GM12865 (cell line): ENCODE measurements around the gene CYB5R2.

Source experiments
- DNase-seq: peaks from one replicate; pipeline ENCODE4 v3.0.0; 2010; ENCODE audit warnings: low read depth
- H3K4me3 ChIP-seq: 2 replicates; pipeline ENCODE4 v1.5.1; 2011; ENCODE audit warnings: mild to moderate bottlenecking, low read depth, low read length, control low read depth
- TF ChIP-seq, protein P1 (sequence below): IDR thresholded peaks from 2 replicates; pipeline ENCODE4 v1.5.1; 2011; ENCODE audit warnings: low read length, control low read depth, low read depth, inconsistent platforms; ENCODE audit not compliant: insufficient read depth; ENCODE audit errors: missing control alignments

CYB5R2 gene

DNA sequence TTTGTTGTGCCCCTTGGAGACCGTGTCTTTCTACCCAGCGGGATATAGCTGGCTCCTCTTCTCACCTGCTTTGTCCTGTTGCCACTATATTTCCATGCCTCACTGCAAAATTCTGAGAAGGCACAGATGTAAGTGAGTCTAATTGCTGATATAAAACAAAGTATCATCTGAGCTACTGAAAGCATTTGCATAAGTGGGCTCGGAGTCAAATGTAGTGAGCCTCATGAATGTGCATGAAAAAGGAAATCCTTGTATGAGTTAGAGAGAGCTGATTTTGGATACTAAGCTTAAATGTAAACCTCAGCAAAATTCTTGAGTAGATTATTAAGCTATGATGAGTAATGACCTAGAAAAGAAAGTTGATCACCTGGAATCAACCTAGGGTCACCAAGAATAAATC lies 19.1 kb upstream of the CYB5R2 start:
- no peak for DNase-seq

DNA sequence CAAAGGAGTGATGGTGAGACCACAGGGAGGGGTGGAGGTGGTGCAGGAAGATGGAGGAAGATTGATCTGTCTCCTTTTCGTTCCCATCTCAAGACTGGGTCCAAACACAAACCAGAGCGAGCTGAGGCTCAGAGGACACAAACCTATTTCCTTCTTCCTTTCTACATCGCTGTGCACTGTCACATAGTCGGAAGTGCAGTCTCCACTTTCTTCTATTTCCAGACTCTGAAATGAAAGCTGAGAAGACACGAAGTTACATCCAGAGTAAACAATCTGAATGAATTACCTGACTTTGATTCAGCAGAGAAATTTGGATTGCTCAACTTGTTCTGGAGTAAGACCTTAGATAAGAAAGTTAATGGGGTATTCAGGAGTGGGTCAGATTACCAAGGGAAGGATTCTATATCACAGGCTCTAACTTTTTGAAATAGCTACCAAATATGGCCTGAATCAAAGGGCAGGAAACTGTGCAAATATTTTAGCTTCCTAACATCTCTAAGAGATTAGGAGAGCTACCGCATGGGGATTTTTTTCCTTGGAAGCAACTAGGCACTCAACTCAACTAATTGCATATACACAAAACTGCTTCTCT lies 18.6 kb upstream of the CYB5R2 start:
- no peak overlapping the region for H3K4me3 ChIP-seq
- TF ChIP-seq, protein P1, sequence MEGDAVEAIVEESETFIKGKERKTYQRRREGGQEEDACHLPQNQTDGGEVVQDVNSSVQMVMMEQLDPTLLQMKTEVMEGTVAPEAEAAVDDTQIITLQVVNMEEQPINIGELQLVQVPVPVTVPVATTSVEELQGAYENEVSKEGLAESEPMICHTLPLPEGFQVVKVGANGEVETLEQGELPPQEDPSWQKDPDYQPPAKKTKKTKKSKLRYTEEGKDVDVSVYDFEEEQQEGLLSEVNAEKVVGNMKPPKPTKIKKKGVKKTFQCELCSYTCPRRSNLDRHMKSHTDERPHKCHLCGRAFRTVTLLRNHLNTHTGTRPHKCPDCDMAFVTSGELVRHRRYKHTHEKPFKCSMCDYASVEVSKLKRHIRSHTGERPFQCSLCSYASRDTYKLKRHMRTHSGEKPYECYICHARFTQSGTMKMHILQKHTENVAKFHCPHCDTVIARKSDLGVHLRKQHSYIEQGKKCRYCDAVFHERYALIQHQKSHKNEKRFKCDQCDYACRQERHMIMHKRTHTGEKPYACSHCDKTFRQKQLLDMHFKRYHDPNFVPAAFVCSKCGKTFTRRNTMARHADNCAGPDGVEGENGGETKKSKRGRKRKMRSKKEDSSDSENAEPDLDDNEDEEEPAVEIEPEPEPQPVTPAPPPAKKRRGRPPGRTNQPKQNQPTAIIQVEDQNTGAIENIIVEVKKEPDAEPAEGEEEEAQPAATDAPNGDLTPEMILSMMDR = no peak
- DNase-seq = no peak

More for the DNA sequence above, 19.1 kb upstream of the CYB5R2 start:
- no peak overlapping the region for H3K4me3 ChIP-seq
- TF ChIP-seq, protein P1 = no peak

DNA sequence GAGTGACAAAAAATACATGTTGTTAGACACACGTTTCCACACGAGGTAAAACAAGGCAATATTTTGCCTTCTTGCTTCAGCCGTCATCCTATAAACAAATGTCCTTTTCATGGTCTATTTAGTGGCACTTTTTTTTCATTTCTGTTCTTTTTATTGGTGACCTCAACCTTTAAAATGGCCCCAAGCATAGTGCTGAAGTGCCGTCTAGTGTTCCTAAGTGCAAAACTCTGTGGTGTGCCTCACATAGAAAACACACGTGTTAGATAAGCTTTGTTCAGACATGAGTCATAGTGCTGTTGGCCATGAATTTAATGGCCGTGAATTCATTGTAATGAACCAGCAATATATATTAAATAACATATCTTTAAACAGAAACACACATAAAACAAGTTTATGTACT lies 17.3 kb upstream of the CYB5R2 start:
- TF ChIP-seq, protein P1 = no peak
- H3K4me3 ChIP-seq = no peak overlapping the region
- DNase-seq = no peak

DNA sequence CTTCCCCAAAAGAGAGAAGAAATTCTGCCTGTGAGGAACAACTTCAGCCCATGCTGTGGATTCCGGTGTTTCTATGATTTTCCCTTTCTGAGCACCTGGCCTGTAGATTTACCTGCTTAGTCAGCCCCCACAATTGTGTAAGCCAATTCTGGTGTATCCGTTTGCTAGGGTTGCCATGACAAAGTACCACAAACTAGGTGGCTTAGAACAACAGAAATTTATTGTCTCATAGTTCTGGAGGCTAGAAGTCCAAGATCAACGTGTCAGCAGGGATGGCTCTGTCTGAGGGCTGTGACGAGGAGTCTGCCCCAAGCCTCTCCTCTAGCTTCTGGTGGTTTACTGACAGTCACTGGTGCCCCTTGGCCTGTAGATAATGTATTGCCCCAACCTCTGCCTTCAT lies 15.9 kb upstream of the CYB5R2 start:
- no peak overlapping the region for H3K4me3 ChIP-seq
- no peak for DNase-seq
- TF ChIP-seq, protein P1 = no peak

DNA sequence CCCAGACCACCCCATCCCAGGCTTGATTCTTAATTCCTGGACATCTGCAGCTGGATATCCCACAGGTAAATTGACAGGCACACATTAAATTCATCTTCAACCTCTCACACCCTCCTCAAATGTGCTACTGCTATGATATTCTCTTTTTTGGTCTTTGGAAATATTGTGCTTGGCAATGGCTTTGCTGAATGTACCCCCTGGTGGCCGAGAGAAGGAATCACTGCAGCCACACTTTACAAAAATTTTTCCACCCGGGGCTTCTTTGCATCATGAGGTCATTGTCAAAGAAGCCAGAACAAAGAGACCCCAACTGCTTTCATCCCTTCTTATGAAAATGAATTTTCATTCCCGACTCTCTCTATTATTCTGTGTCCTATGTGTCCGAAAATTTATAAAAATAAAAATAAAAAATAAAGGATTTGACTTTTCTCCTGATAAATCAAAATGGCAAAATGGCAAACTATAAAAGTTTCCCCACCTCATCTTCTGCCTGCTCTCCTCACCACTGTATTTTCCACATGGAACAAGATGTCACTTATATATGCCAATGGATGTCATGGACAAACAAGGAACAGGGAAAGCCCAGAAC lies 15.0 kb upstream of the CYB5R2 start:
- TF ChIP-seq, protein P1 = peak; percentile 72
- DNase-seq = peak; percentile 48
- H3K4me3 ChIP-seq = no peak overlapping the region

DNA sequence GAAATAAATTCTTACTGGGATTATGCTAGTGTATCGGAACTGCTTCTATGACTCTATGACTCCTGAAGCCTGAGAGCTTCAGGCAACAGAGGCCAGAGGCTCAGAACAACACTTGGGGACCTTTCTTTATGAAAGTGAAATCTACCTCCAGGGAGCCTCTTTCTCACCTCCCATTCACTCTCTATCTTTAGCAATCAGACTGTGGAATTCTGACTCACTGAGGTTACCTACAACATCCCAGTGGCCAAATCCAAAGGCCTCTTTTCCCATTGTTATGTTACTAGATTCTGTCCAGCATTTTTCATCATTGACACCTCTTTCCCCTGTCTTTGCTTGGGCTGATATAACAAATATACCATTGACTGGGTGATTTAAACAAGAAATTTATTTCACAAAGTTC lies 14.1 kb upstream of the CYB5R2 start:
- no peak for DNase-seq
- TF ChIP-seq, protein P1 = no peak

DNA sequence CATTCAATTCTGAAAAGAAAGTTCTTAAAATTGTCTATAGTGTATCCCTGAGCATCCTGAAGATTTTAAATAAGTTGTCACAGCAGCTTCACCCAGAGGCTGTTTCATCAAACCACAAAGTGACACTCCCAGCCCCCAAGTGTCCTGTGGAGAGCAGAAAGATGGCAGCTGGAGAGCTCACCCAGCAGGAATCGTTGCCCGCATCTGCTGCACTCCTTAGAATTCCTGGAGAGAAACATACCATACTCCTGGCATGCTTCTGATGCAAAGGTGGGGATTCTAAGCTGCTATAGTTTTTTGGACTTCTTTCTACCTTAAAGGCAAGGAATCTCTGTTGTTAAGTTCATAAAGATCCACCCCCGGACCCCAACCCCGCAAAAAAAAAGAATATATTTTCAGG lies 13.5 kb upstream of the CYB5R2 start:
- TF ChIP-seq, protein P1 = no peak
- H3K4me3 ChIP-seq = no peak overlapping the region
- DNase-seq = no peak

More for the DNA sequence above, 14.1 kb upstream of the CYB5R2 start:
- H3K4me3 ChIP-seq = no peak overlapping the region
